GM18858 (cell line): ENCODE measurements around the gene ZNF148.
"Not testable (repeated sequence)": the region's sequence is repeated elsewhere in the genome, so short reads cannot be mapped to it uniquely, and the experiment has no call there.

ENCODE experiments used
- ATAC-seq: cut with Tn5 transposase; IDR thresholded peaks from one replicate; pipeline ENCODE4 v1.9.1; 2021; ENCODE audit not compliant: unreplicated experiment

The ZNF148 gene

GRCh38 chr3:125375950-125376679 lies 990 bp upstream of the ZNF148 start:
- no peak for ATAC-seq

- ATAC-seq, result no peak
Observed at GRCh38 chr3:125374501-125374995, 577 bp downstream of the ZNF148 start.

- ATAC-seq, result no peak
Observed at GRCh38 chr3:125367403-125368230, 7.5 kb downstream of the ZNF148 start.

GRCh38 chr3:125366132-125366531 lies 9.0 kb downstream of the ZNF148 start:
- ATAC-seq, result no peak

GRCh38 chr3:125359700-125360099 lies 15.4 kb downstream of the ZNF148 start:
- no peak for ATAC-seq

- no peak for ATAC-seq
Observed at GRCh38 chr3:125358923-125359322, 16.2 kb downstream of the ZNF148 start.

GRCh38 chr3:125357837-125358236 lies 17.3 kb downstream of the ZNF148 start:
- no peak for ATAC-seq

- no peak for ATAC-seq
Observed at GRCh38 chr3:125357032-125357658, 18.0 kb downstream of the ZNF148 start.

- no peak for ATAC-seq
Observed at GRCh38 chr3:125356140-125357026, 18.7 kb downstream of the ZNF148 start.

GRCh38 chr3:125353659-125354058 lies 21.5 kb downstream of the ZNF148 start:
- ATAC-seq, result no peak

GRCh38 chr3:125353128-125353527 lies 22.0 kb downstream of the ZNF148 start:
- ATAC-seq, result no peak

GRCh38 chr3:125351814-125352456 lies 23.2 kb downstream of the ZNF148 start:
- ATAC-seq, result no peak

GRCh38 chr3:125351152-125351551 lies 24.0 kb downstream of the ZNF148 start:
- no peak for ATAC-seq

GRCh38 chr3:125350597-125350996 lies 24.5 kb downstream of the ZNF148 start:
- no peak for ATAC-seq

- no peak for ATAC-seq
Observed at GRCh38 chr3:125349556-125350165, 25.5 kb downstream of the ZNF148 start.

GRCh38 chr3:125349055-125349454 lies 26.1 kb downstream of the ZNF148 start:
- no peak for ATAC-seq

GRCh38 chr3:125343367-125343766 lies 31.8 kb downstream of the ZNF148 start:
- not testable (repeated sequence) for ATAC-seq

GRCh38 chr3:125340121-125340520 lies 35.0 kb downstream of the ZNF148 start:
- no peak for ATAC-seq

GRCh38 chr3:125337506-125337905 lies 37.6 kb downstream of the ZNF148 start:
- ATAC-seq, result no peak
